Loucy (cell line): ENCODE data around the gene PHF21B.

Source experiments
- H2AFZ ChIP-seq: fragments of 200-600 bp; sonication (generic); 2 replicates; pipeline ENCODE4 v1.6.0; 2016; ENCODE audit warnings: antibody characterized with exemption, mild to moderate bottlenecking, low read length, moderate library complexity
- H3F3A ChIP-seq: fragments of 200-600 bp; 2 replicates; pipeline ENCODE4 v1.6.0; 2016; ENCODE audit warnings: antibody characterized with exemption, low read depth, mild to moderate bottlenecking
- H3K27me3 ChIP-seq: fragments of 200-600 bp; sonication (generic); 2 replicates; pipeline ENCODE4 v1.6.1; 2014; ENCODE audit warnings: low read length, mild to moderate bottlenecking; ENCODE audit not compliant: insufficient read depth, poor library complexity, severe bottlenecking
- H3K36me3 ChIP-seq: fragments of 200-600 bp; sonication (generic); 2 replicates; pipeline ENCODE4 v1.6.1; 2016; ENCODE audit warnings: low read length; ENCODE audit not compliant: insufficient read depth
- H3K4me1 ChIP-seq: fragments of 200-600 bp; sonication (generic); 2 replicates; pipeline ENCODE4 v1.5.1; 2014; ENCODE audit warnings: low read length, mild to moderate bottlenecking; ENCODE audit not compliant: insufficient read depth, poor library complexity, severe bottlenecking
- H3K4me2 ChIP-seq: fragments of 200-600 bp; sonication (generic); 2 replicates; pipeline ENCODE4 v1.6.0; 2014; ENCODE audit warnings: antibody characterized with exemption, low read length, low read depth, mild to moderate bottlenecking; ENCODE audit not compliant: poor library complexity, severe bottlenecking
- H3K4me3 ChIP-seq: fragments of 200-600 bp; sonication (generic); 2 replicates; pipeline ENCODE4 v1.5.1; 2014; ENCODE audit warnings: low read length, mild to moderate bottlenecking, mixed read lengths; ENCODE audit not compliant: poor library complexity, severe bottlenecking
- H3K79me2 ChIP-seq: fragments of 200-600 bp; sonication (generic); 2 replicates; pipeline ENCODE4 v1.6.1; 2014; ENCODE audit warnings: low read length; ENCODE audit not compliant: insufficient read depth
- H3K9ac ChIP-seq: fragments of 200-600 bp; sonication (generic); 2 replicates; pipeline ENCODE4 v1.6.0; 2014; ENCODE audit warnings: mild to moderate bottlenecking, low read depth, low read length, moderate library complexity; ENCODE audit not compliant: poor library complexity, severe bottlenecking
- H3K9me2 ChIP-seq: fragments of 200-600 bp; sonication (generic); replicated peaks from 2 replicates; pipeline ENCODE4 v1.6.1; 2016; ENCODE audit warnings: low read depth, low read length, mixed read lengths
- H3K9me3 ChIP-seq: fragments of 200-600 bp; sonication (generic); 2 replicates; pipeline ENCODE4 v1.6.1; 2014; ENCODE audit warnings: mild to moderate bottlenecking, antibody characterized with exemption, low read length, low read depth; ENCODE audit not compliant: insufficient read depth
- H4K20me1 ChIP-seq: fragments of 200-600 bp; sonication (generic); 2 replicates; pipeline ENCODE4 v1.6.0; 2014; ENCODE audit warnings: antibody characterized with exemption, low read length, mild to moderate bottlenecking; ENCODE audit not compliant: insufficient read depth, poor library complexity, severe bottlenecking
- CTCF ChIP-seq: fragments of 200-600 bp; sonication (generic); conservative IDR thresholded peaks from 2 replicates; pipeline ENCODE4 v1.5.1; 2014; ENCODE audit warnings: mild to moderate bottlenecking, antibody characterized with exemption, low read length
- EZH2phosphoT487 ChIP-seq: fragments of 200-600 bp; IDR thresholded peaks from 2 replicates; pipeline ENCODE4 v1.6.1; 2018; ENCODE audit warnings: antibody characterized with exemption, mild to moderate bottlenecking, moderate library complexity, borderline replicate concordance

The PHF21B gene

GRCh38 chr22:45051946-45052345, 42.1 kb upstream of the PHF21B start:
- Histone ChIP-seq H3K4me1 (peaks cover 3% of the 10 kb centered on the region), H3K4me3 (no peak overlapping the region), H4K20me1 (no peaks in the 10 kb centered on the region), H3K4me2 (no peak overlapping the region), H2AFZ (no peak overlapping the region), H3K36me3 (no peaks in the 10 kb centered on the region), H3F3A (no peaks in the 10 kb centered on the region), H3K9ac (no peak overlapping the region), H3K27me3 (no peaks in the 10 kb centered on the region), H3K9me2 (no peaks in the 10 kb centered on the region), H3K9me3 (no peaks in the 10 kb centered on the region), H3K79me2 (no peaks in the 10 kb centered on the region)
- TF ChIP-seq CTCF (no peak), EZH2phosphoT487 (no peak)

GRCh38 chr22:45051419-45051818, 41.6 kb upstream of the PHF21B start:
- Histone ChIP-seq H3K9ac (no peak overlapping the region), H3K27me3 (no peaks in the 10 kb centered on the region), H3K4me2 (no peak overlapping the region), H3K9me3 (no peaks in the 10 kb centered on the region), H3K79me2 (no peaks in the 10 kb centered on the region), H2AFZ (no peak overlapping the region), H3K4me3 (no peak overlapping the region), H4K20me1 (no peaks in the 10 kb centered on the region), H3K9me2 (no peaks in the 10 kb centered on the region), H3K4me1 (peaks cover 3% of the 10 kb centered on the region), H3K36me3 (no peaks in the 10 kb centered on the region), H3F3A (no peaks in the 10 kb centered on the region)
- no peak for TF ChIP-seq EZH2phosphoT487

GRCh38 chr22:45047260-45047659, 37.5 kb upstream of the PHF21B start:
- Histone ChIP-seq H3F3A (no peaks in the 10 kb centered on the region), H3K27me3 (no peaks in the 10 kb centered on the region), H3K4me3 (no peak overlapping the region), H4K20me1 (no peaks in the 10 kb centered on the region), H3K79me2 (no peaks in the 10 kb centered on the region), H3K9ac (no peak overlapping the region), H3K9me3 (no peaks in the 10 kb centered on the region), H3K4me1 (no peaks in the 10 kb centered on the region), H3K4me2 (no peak overlapping the region), H3K36me3 (no peaks in the 10 kb centered on the region), H2AFZ (no peak overlapping the region), H3K9me2 (no peaks in the 10 kb centered on the region)
- TF ChIP-seq EZH2phosphoT487: no peak
- TF ChIP-seq CTCF: no peak

- no peaks in the 10 kb centered on the region for H3K27me3 ChIP-seq
- no peaks in the 10 kb centered on the region for H3K36me3 ChIP-seq
- H3F3A ChIP-seq: no peaks in the 10 kb centered on the region
- TF ChIP-seq EZH2phosphoT487: no peak
- TF ChIP-seq CTCF: no peak
- H3K9ac ChIP-seq: no peak overlapping the region
- no peaks in the 10 kb centered on the region for H3K9me2 ChIP-seq
- no peaks in the 10 kb centered on the region for H3K9me3 ChIP-seq
- no peaks in the 10 kb centered on the region for H4K20me1 ChIP-seq
- no peaks in the 10 kb centered on the region for H3K4me1 ChIP-seq
- no peak overlapping the region for H2AFZ ChIP-seq
- H3K4me3 ChIP-seq: no peak overlapping the region
- H3K4me2 ChIP-seq: no peak overlapping the region
- no peaks in the 10 kb centered on the region for H3K79me2 ChIP-seq
These were observed 35.4 kb upstream of the PHF21B start for GRCh38 chr22:45045208-45045607.
